GM13977 (cell line): Measurements from ENCODE around the gene AGRP.

ENCODE experiments used
- DNase-seq: peaks from one replicate; pipeline ENCODE4 v3.0.0; 2012; ENCODE audit warnings: low spot score
- CTCF ChIP-seq: IDR thresholded peaks from 2 replicates; pipeline ENCODE4 v1.5.1; 2012; ENCODE audit warnings: mild to moderate bottlenecking, control low read depth; ENCODE audit not compliant: insufficient read depth; ENCODE audit errors: extremely low read depth, missing control alignments
- in situ Hi-C: fragments of 300-500 bp; cut with MboI; formaldehyde crosslinking; loops from one replicate; pipeline ENCODE4 v1.12.0; 2022; ENCODE audit warnings: low sequenced_read_pairs, low pct_unique_long_range_greater_than_20kb, mixed read lengths, inconsistent platforms; ENCODE audit not compliant: unreplicated experiment

Gene AGRP

GRCh38 chr16:67483731-67484525 is 581 bp upstream of the AGRP start:
- no peak for TF ChIP-seq CTCF
- in situ Hi-C loops = no loop called here
- DNase-seq = no peak

GRCh38 chr16:67482233-67482924 is 968 bp downstream of the AGRP start:
- in situ Hi-C loops = no loop called here
- DNase-seq = no peak
- TF ChIP-seq CTCF = no peak

- DNase-seq = no peak
- TF ChIP-seq CTCF = no peak
- in situ Hi-C loops = no loop called here
These were observed 1.6 kb downstream of the AGRP start for GRCh38 chr16:67481561-67482232.

GRCh38 chr16:67480833-67481560 is 2.4 kb downstream of the AGRP start, which contains the start of gene ATP6V0D1:
ATP6V0D1 (minus strand) TSS chr16:67481157; CDS start chr16:67481086, 71 bp downstream.
- DNase-seq = peak; percentile 97
- TF ChIP-seq CTCF = peak; percentile 87
- in situ Hi-C loops = no loop called here

GRCh38 chr16:67477960-67478554 is 5.3 kb downstream of the AGRP start:
- no peak for TF ChIP-seq CTCF
- no peak for DNase-seq
- in situ Hi-C loops = no loop called here
